Measurements from ENCODE around the gene BSN.

The BSN gene

DNA sequence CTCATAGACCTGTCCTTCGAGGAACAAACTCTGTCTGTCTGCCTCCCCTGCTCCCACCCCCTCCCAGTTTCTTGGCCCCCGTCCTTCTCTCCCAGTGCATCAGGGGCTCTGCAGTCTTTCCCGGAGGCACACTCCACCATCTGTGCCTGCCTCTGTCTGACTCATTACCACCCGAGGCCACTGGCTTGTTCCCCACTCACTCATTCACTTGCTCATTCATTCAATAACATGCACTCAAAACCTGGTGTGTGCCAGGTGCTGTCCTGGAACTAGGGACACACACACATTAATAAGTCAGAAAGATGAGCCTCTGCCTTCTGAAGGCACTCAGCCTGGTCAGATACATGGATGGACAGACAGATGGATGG lies 152.8 kb downstream of the BSN start:
- H3K27ac ChIP-seq (ENCODE audit: extremely low read depth, low read depth, low read length): no peak overlapping the region
- TF ChIP-seq ZNF133 (tag by site-specific recombination; IDR thresholded peaks at IDR 0.05) (no peak), ZFP41 (tag by site-specific recombination; IDR thresholded peaks at IDR 0.05; ENCODE audit: borderline replicate concordance) (no peak), OVOL3 (tag by site-specific recombination; IDR thresholded peaks at IDR 0.05) (no peak), ZNF658 (tag by site-specific recombination; IDR thresholded peaks at IDR 0.05) (no peak), AEBP2 (tag by site-specific recombination; IDR thresholded peaks at IDR 0.05; ENCODE audit: borderline replicate concordance) (no peak), ZFP3 (tag by site-specific recombination; IDR thresholded peaks at IDR 0.05; ENCODE audit: low read depth) (no peak), ZNF792 (tag by site-specific recombination; IDR thresholded peaks at IDR 0.05) (no peak), MZF1 (tag by site-specific recombination; IDR thresholded peaks at IDR 0.05; ENCODE audit: borderline replicate concordance) (no peak), ZNF544 (tag by site-specific recombination; IDR thresholded peaks at IDR 0.05) (no peak), ZNF791 (tag by site-specific recombination; IDR thresholded peaks at IDR 0.05) (no peak), TRIM28 (IDR thresholded peaks at IDR 0.05; ENCODE audit: borderline replicate concordance, low read length) (no peak)
- H3K4me3 ChIP-seq (ENCODE audit: low read depth, low read length): no peak overlapping the region
- CTCF ChIA-PET: interaction anchor here (0.6 kb wide), 1 partner anchor 11 kb away, joined by 3 read pairs; no protein-coding TSS in a partner anchor
- POLR2A ChIA-PET: no interaction called here
- peaks cover 0 to 56% of the 10 kb centered on the region in 2 experiments; a peak in 2 of 3 replicates for H3K36me3 ChIP-seq (ENCODE audit: control insufficient read depth in 2 of 2, insufficient read depth in 1 of 2, low read length in 2 of 2)
- no peaks in the 10 kb centered on the region for H3K4me1 ChIP-seq (ENCODE audit: control insufficient read depth, insufficient read depth, low read length)
- no peaks in the 10 kb centered on the region for H3K9me3 ChIP-seq (ENCODE audit: control insufficient read depth, insufficient read depth, low read depth, low read length)

- TF ChIP-seq ZNF121 (tag by site-specific recombination; IDR thresholded peaks at IDR 0.05): 0 out of 2 replicates have a peak, but pooled peaks have one; percentile 26
- no peak for TF ChIP-seq OSR2 (tag by site-specific recombination; IDR thresholded peaks at IDR 0.05)
- CTCF ChIA-PET: no interaction called here
Observed at GRCh38 chr3:49709852-49710251, 155.6 kb downstream of the BSN start.

DNA sequence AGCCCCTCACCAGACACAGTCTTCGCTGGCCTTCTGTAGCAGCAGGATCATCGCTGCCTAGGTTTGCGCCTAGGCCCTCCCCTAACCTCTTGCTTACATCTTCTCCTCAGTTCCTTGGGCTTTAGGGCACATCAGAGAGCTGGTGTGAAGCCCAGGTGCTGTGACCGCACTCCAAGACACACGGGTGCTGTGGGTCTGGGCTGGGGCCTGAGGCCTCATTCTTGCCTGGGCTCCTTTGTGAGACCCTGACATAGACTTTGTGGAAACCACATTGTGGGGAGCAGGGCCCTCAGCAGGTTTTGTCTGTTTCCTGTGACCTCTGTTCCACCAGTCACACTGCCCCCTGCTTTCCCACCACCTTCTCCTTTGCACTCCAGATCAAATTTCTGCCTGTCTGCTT lies 157.2 kb downstream of the BSN start:
- TF ChIP-seq ZNF701 (tag by site-specific recombination; IDR thresholded peaks at IDR 0.05): no peak
- TF ChIP-seq YY1 (tag by site-specific recombination; IDR thresholded peaks at IDR 0.05): no peak
- no peak for TF ChIP-seq ZNF248 (tag by site-specific recombination; IDR thresholded peaks at IDR 0.05)
- TF ChIP-seq HOXD13 (CRISPR knock-in tag; IDR thresholded peaks at IDR 0.05; ENCODE audit: borderline replicate concordance): no peak
- TF ChIP-seq ZNF341 (tag by site-specific recombination; IDR thresholded peaks at IDR 0.05; ENCODE audit: low read depth): no peak
- TF ChIP-seq ZNF157 (tag by site-specific recombination; IDR thresholded peaks at IDR 0.05): no peak
- no peak for TF ChIP-seq ZNF211 (tag by site-specific recombination; IDR thresholded peaks at IDR 0.05; ENCODE audit: low read depth)
- no peak for TF ChIP-seq GFI1B (tag by site-specific recombination; IDR thresholded peaks at IDR 0.05)
- TF ChIP-seq ZNF544 (tag by site-specific recombination; IDR thresholded peaks at IDR 0.05): no peak
- no peak for TF ChIP-seq ZBTB48 (tag by site-specific recombination; IDR thresholded peaks at IDR 0.05)
- TF ChIP-seq KLF9 (tag by site-specific recombination; IDR thresholded peaks at IDR 0.05; ENCODE audit: low read depth): no peak
- no peak for TF ChIP-seq ZFHX2 (tag by site-specific recombination; conservative IDR thresholded peaks at IDR 0.05)
- no peak for TF ChIP-seq ZNF639 (tag by site-specific recombination; IDR thresholded peaks at IDR 0.05)
- TF ChIP-seq ZNF791 (tag by site-specific recombination; IDR thresholded peaks at IDR 0.05): no peak
- no peak for TF ChIP-seq ZNF501 (tag by site-specific recombination; IDR thresholded peaks at IDR 0.05)
- TF ChIP-seq KLF10 (tag by site-specific recombination; IDR thresholded peaks at IDR 0.05): no peak
- no peak for TF ChIP-seq ZNF266 (tag by site-specific recombination; IDR thresholded peaks at IDR 0.05; ENCODE audit: low read depth)
- TF ChIP-seq ZBTB44 (tag by site-specific recombination; IDR thresholded peaks at IDR 0.05): no peak
- no peak for TF ChIP-seq ZNF621 (tag by site-specific recombination; IDR thresholded peaks at IDR 0.05)
- Histone ChIP-seq H3K4me3 (ENCODE audit: low read depth, low read length) (no peak overlapping the region), H3K9me3 (ENCODE audit: control insufficient read depth, insufficient read depth, low read depth, low read length) (no peaks in the 10 kb centered on the region), H3K36me3 (ENCODE audit: control insufficient read depth in 2 of 2, insufficient read depth in 1 of 2, low read length in 2 of 2) (peaks cover 0 to 53% of the 10 kb centered on the region in 2 experiments; a peak in 2 of 3 replicates), H3K27ac (ENCODE audit: extremely low read depth, low read depth, low read length) (no peak overlapping the region), H3K4me1 (ENCODE audit: control insufficient read depth, insufficient read depth, low read length) (no peaks in the 10 kb centered on the region)
- ChIA-PET POLR2A (interaction anchor here (0.7 kb wide), 1 partner anchor 8 kb away, joined by 3 read pairs; the partner anchor contains the start of gene AMIGO3), CTCF (interaction anchor here (0.6 to 1.1 kb wide), 3 partner anchors 9 to 646 kb away, joined by 3 read pairs; no protein-coding TSS in a partner anchor)

More at GRCh38 chr3:49709852-49710251, 155.6 kb downstream of the BSN start:
- peaks cover 0 to 52% of the 10 kb centered on the region in 2 experiments; a peak in 2 of 3 replicates for H3K36me3 ChIP-seq (ENCODE audit: control insufficient read depth in 2 of 2, insufficient read depth in 1 of 2, low read length in 2 of 2)
- POLR2A ChIA-PET: no interaction called here
- no peak overlapping the region for H3K4me3 ChIP-seq (ENCODE audit: low read depth, low read length)
- no peaks in the 10 kb centered on the region for H3K4me1 ChIP-seq (ENCODE audit: control insufficient read depth, insufficient read depth, low read length)
- H3K27ac ChIP-seq (ENCODE audit: extremely low read depth, low read depth, low read length): no peak overlapping the region
- H3K9me3 ChIP-seq (ENCODE audit: control insufficient read depth, insufficient read depth, low read depth, low read length): no peaks in the 10 kb centered on the region
